Measurements from ENCODE around the gene CHSY1.

CHSY1 gene

GRCh38 chr15:101280007-101280406 lies 28.2 kb upstream of the CHSY1 start:
- no peak for TF ChIP-seq ZBTB7A (IDR thresholded peaks at IDR 0.05; ENCODE audit: low read depth)

DNA sequence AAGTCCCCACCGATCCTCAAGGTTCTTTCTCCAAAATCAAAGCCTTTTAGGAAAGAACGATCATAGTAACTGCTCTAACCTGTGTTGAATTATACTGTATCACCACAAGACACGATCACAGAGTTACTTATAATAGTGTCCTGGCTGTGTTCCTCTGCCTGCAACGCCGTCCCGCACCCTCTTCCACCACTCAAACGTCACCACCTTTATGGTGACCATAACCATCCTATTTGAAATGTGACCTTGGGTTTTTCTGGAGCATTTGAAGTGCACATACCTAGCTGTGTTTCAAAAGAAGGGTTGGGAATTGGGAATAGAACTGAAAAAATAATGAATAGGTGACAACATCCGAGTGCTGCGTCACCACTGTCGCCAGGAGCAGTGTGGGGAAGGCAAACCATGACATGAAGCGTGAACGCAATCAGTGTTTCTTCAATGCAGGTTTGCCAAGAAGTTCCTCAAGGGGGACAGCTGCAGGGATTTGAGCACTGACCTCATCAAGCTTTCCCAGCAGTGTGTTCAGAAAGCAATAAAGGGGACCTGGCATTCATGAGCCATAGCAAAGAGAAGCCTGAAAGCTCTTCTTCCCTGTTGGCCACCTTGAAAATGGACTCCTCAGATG lies 26.2 kb upstream of the CHSY1 start:
- TF ChIP-seq TCF12 (IDR thresholded peaks at IDR 0.05; ENCODE audit: low read depth) (no peak), USF1 (IDR thresholded peaks at IDR 0.05) (no peak), RAD21 (IDR thresholded peaks at IDR 0.05; ENCODE audit: low read depth) (no peak), FOXM1 (IDR thresholded peaks at IDR 0.05; ENCODE audit: borderline replicate concordance, low read depth) (no peak), CEBPB (IDR thresholded peaks at IDR 0.05) (no peak), EGR1 (IDR thresholded peaks at IDR 0.05) (no peak), NFIC (IDR thresholded peaks at IDR 0.05) (no peak)
- TF ChIP-seq, protein P1, sequence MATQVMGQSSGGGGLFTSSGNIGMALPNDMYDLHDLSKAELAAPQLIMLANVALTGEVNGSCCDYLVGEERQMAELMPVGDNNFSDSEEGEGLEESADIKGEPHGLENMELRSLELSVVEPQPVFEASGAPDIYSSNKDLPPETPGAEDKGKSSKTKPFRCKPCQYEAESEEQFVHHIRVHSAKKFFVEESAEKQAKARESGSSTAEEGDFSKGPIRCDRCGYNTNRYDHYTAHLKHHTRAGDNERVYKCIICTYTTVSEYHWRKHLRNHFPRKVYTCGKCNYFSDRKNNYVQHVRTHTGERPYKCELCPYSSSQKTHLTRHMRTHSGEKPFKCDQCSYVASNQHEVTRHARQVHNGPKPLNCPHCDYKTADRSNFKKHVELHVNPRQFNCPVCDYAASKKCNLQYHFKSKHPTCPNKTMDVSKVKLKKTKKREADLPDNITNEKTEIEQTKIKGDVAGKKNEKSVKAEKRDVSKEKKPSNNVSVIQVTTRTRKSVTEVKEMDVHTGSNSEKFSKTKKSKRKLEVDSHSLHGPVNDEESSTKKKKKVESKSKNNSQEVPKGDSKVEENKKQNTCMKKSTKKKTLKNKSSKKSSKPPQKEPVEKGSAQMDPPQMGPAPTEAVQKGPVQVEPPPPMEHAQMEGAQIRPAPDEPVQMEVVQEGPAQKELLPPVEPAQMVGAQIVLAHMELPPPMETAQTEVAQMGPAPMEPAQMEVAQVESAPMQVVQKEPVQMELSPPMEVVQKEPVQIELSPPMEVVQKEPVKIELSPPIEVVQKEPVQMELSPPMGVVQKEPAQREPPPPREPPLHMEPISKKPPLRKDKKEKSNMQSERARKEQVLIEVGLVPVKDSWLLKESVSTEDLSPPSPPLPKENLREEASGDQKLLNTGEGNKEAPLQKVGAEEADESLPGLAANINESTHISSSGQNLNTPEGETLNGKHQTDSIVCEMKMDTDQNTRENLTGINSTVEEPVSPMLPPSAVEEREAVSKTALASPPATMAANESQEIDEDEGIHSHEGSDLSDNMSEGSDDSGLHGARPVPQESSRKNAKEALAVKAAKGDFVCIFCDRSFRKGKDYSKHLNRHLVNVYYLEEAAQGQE (IDR thresholded peaks at IDR 0.05; ENCODE audit: low read depth), result no peak

- peak; percentile 54 for TF ChIP-seq TAF1 (IDR thresholded peaks at IDR 0.05; ENCODE audit: low read depth)
- no peak for TF ChIP-seq ZBTB7A (IDR thresholded peaks at IDR 0.05; ENCODE audit: low read depth)
- TF ChIP-seq NFIC (IDR thresholded peaks at IDR 0.05), result no peak
- TF ChIP-seq MAX (IDR thresholded peaks at IDR 0.05), result peak; percentile 75
- peak; percentile 66 for TF ChIP-seq CREB1 (IDR thresholded peaks at IDR 0.05; ENCODE audit: low read depth)
- TF ChIP-seq EP300 (IDR thresholded peaks at IDR 0.05; ENCODE audit: borderline replicate concordance), result 0 out of 2 replicates have a peak, but pooled peaks have one; percentile 28
- TF ChIP-seq, protein P1 (IDR thresholded peaks at IDR 0.05; ENCODE audit: low read depth), result 0 out of 2 replicates have a peak, but pooled peaks have one; percentile 22
- peak; percentile 46; the same call in 1 of the 2 replicates for TF ChIP-seq USF1 (IDR thresholded peaks at IDR 0.05)
- peak; percentile 68 for TF ChIP-seq YY1 (IDR thresholded peaks at IDR 0.05; ENCODE audit: low read depth)
These were observed 25.4 kb upstream of the CHSY1 start, which contains the start of gene SELENOS for GRCh38 chr15:101277038-101277822. Gene SELENOS, minus strand, starts transcription at chr15:101277485. Its CDS starts 68 bp downstream, at chr15:101277417.

DNA sequence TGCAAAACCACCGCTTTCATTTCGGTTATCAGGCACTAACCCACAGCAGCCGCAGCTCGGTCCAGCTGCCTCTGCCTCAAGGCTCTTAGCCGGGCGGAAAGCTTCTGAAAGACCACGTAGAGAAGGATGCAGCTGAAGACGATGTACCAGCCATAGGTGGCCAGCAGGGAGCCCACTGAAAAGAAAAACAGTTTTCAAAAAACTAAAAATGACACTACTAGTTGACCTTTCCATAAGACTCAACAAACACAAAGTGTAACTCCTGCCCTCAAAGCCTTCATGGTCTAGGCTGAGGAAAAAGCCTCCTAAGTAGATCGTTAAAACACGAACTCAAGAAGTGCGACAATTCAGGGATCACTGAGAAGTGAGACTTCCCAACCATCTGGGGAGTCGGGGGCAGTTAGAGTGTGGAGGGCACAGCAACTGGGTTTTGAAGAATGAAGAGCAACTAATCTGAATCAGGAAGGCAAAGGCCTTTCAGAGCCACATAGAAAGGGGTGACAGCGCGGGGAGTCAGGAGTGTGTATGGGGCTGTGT lies 24.7 kb upstream of the CHSY1 start:
- no peak for TF ChIP-seq RAD21 (IDR thresholded peaks at IDR 0.05; ENCODE audit: low read depth)
- no peak for TF ChIP-seq FOXM1 (IDR thresholded peaks at IDR 0.05; ENCODE audit: borderline replicate concordance, low read depth)
- no peak for TF ChIP-seq CREB1 (IDR thresholded peaks at IDR 0.05; ENCODE audit: low read depth)
- TF ChIP-seq TCF12 (IDR thresholded peaks at IDR 0.05; ENCODE audit: low read depth), result no peak
- TF ChIP-seq EP300 (IDR thresholded peaks at IDR 0.05; ENCODE audit: borderline replicate concordance), result no peak
- no peak for TF ChIP-seq ZBTB7A (IDR thresholded peaks at IDR 0.05; ENCODE audit: low read depth)
- no peak for TF ChIP-seq MAX (IDR thresholded peaks at IDR 0.05)
- TF ChIP-seq TAF1 (IDR thresholded peaks at IDR 0.05; ENCODE audit: low read depth), result no peak
- TF ChIP-seq CEBPB (IDR thresholded peaks at IDR 0.05), result no peak
- no peak for TF ChIP-seq NFIC (IDR thresholded peaks at IDR 0.05)
- TF ChIP-seq TEAD4 (IDR thresholded peaks at IDR 0.05), result no peak
- no peak for TF ChIP-seq YY1 (IDR thresholded peaks at IDR 0.05; ENCODE audit: low read depth)
- no peak for TF ChIP-seq USF1 (IDR thresholded peaks at IDR 0.05)
- TF ChIP-seq, protein P1 (IDR thresholded peaks at IDR 0.05; ENCODE audit: low read depth), result no peak
- no peak for TF ChIP-seq EGR1 (IDR thresholded peaks at IDR 0.05)

All from Ishikawa (cell line).